ENCODE data around the gene PC. TPM values are rescaled to one million over a fixed set of nuclear protein-coding genes. Genes with fewer than 3 reads are reported as not detected.

PC gene
- polyA plus RNA-seq, 2 of the 4 experiments (the other 2 are of a cell fraction) = 14.2 to 45.9 TPM

DNA sequence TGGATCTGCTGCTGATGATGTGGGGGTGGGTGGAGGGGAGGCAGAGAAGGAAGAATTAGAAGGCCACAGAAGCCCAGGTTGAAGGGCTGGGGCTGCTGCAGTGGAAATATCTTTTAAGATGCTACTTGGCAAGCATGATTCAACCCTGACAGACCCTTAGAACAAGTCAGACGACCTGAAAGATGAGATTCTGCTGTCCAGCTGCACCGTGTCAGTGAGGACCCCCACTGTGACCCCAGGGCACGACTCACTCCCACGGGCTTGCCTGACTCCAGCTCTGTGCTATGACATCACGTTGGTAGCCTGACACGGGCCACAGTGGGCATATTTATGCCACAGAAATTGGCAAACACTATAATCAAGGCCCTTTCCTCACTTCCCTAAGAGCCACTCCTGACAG is 65.3 kb downstream of the PC start:
- Histone ChIP-seq H3K9me3 (no peaks in the 10 kb centered on the region; the same call in 2 of the 3 replicates), H3K27ac (peak overlapping the region; percentile 95 to 97), H3K4me1 (peaks cover 60% of the 10 kb centered on the region), H3K4me2 (peak overlapping the region; percentile 57), H3K4me3 (peak overlapping the region; percentile 8; the same call in 1 of the 3 replicates)
- WGBS (ENCODE audit: missing lambda C conversion rate) = 40% methylated on average over 6 of the region's 6 CpGs
- TF ChIP-seq MAX (IDR thresholded peaks at IDR 0.05) = no peak
- no peak for TF ChIP-seq EHMT2 (IDR thresholded peaks at IDR 0.05; ENCODE audit: low read depth)
- TF ChIP-seq JUN (IDR thresholded peaks at IDR 0.05) = no peak
- TF ChIP-seq MAZ (IDR thresholded peaks at IDR 0.05; ENCODE audit: borderline replicate concordance, low read depth, low read length) = no peak
- TF ChIP-seq, protein P1, sequence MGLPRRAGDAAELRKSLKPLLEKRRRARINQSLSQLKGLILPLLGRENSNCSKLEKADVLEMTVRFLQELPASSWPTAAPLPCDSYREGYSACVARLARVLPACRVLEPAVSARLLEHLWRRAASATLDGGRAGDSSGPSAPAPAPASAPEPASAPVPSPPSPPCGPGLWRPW (IDR thresholded peaks at IDR 0.05) = no peak
- no peak for TF ChIP-seq HDAC2 (IDR thresholded peaks at IDR 0.05)
- TF ChIP-seq ZNF302 (CRISPR knock-in tag; IDR thresholded peaks at IDR 0.05) = no peak
- no peak for TF ChIP-seq JUNB (IDR thresholded peaks at IDR 0.05)
- TF ChIP-seq FOSL2 (IDR thresholded peaks at IDR 0.05) = no peak
- TF ChIP-seq FOSL2 (CRISPR knock-in tag; IDR thresholded peaks at IDR 0.05) = no peak
- no peak for TF ChIP-seq RARB (CRISPR knock-in tag; IDR thresholded peaks at IDR 0.05)
- no peak for TF ChIP-seq ZSCAN20 (CRISPR knock-in tag; IDR thresholded peaks at IDR 0.05)
- no peak for TF ChIP-seq POLR2A (IDR thresholded peaks at IDR 0.05; ENCODE audit: low read length)
- TF ChIP-seq NPAS2 (CRISPR knock-in tag; IDR thresholded peaks at IDR 0.05; ENCODE audit: borderline replicate concordance) = no peak
- TF ChIP-seq NR3C1 (IDR thresholded peaks at IDR 0.05) = no peak
- TF ChIP-seq FOSB (CRISPR knock-in tag; IDR thresholded peaks at IDR 0.05) = no peak
- no peak for TF ChIP-seq REST (IDR thresholded peaks at IDR 0.05)
- POLR2A ChIA-PET = no interaction called here
- CTCF ChIA-PET = interaction anchor here (0.7 to 2.7 kb wide), 5 partner anchors 10 to 83 kb away, joined by 3 to 13 read pairs (median 9); partner anchors contain the start of genes C11orf86 and PC
- DNase-seq (ENCODE audit: low read depth in 1 of 2, low spot score in 1 of 2) (no peak), ATAC-seq (peak; percentile 11 to 27; a peak in 1 of 6 replicates), FAIRE-seq (no peak)

GRCh38 chr11:66891851-66892660 is 66.1 kb downstream of the PC start:
- ATAC-seq (peak; percentile 94 to 98), FAIRE-seq (peak; percentile 96), DNase-seq (ENCODE audit: low read depth in 1 of 2, low spot score in 1 of 2) (peak; percentile 97 to 98)
- Histone ChIP-seq H3K9me3 (no peaks in the 10 kb centered on the region; the same call in 2 of the 3 replicates), H3K4me1 (peaks cover 65% of the 10 kb centered on the region), H3K27ac (peak overlapping the region; percentile 95 to 97), H3K4me2 (peak overlapping the region; percentile 57), H3K4me3 (peak overlapping the region; percentile 8; the same call in 1 of the 3 replicates)
- CTCF ChIA-PET = interaction anchor here (0.6 to 2.4 kb wide), 8 partner anchors 9 to 253 kb away, joined by 3 to 13 read pairs (median 4); partner anchors contain the start of genes C11orf86 and PC
- WGBS (ENCODE audit: missing lambda C conversion rate) = 20% methylated on average over 14 of the region's 14 CpGs
- POLR2A ChIA-PET = interaction anchor here (1.3 kb wide), 1 partner anchor 9 kb away, joined by 3 read pairs; no protein-coding TSS in a partner anchor
- TF ChIP-seq MAFK (IDR thresholded peaks at IDR 0.05; ENCODE audit: partially characterized antibody) (peak; percentile 99), FOXS1 (CRISPR knock-in tag; IDR thresholded peaks at IDR 0.05) (no peak), EHMT2 (IDR thresholded peaks at IDR 0.05; ENCODE audit: low read depth) (no peak), NPAS2 (CRISPR knock-in tag; IDR thresholded peaks at IDR 0.05; ENCODE audit: borderline replicate concordance) (0 out of 2 replicates have a peak, but pooled peaks have one; percentile 33), ZFP36 (IDR thresholded peaks at IDR 0.05; ENCODE audit: borderline replicate concordance, partially characterized antibody) (no peak), ZSCAN20 (CRISPR knock-in tag; IDR thresholded peaks at IDR 0.05) (no peak), BHLHE40 (IDR thresholded peaks at IDR 0.05; ENCODE audit: low read depth, low read length) (peak; percentile 79), RARB (CRISPR knock-in tag; IDR thresholded peaks at IDR 0.05) (no peak; the same call in 1 of the 2 replicates), NR3C1 (IDR thresholded peaks at IDR 0.05) (no peak), CEBPB (IDR thresholded peaks at IDR 0.05) (peak in 1 of 2 experiments; percentile 52; a peak in 1 of 4 replicates), RNF2 (IDR thresholded peaks at IDR 0.05; ENCODE audit: borderline replicate concordance, low read depth) (no peak)
- TF ChIP-seq, protein P2, sequence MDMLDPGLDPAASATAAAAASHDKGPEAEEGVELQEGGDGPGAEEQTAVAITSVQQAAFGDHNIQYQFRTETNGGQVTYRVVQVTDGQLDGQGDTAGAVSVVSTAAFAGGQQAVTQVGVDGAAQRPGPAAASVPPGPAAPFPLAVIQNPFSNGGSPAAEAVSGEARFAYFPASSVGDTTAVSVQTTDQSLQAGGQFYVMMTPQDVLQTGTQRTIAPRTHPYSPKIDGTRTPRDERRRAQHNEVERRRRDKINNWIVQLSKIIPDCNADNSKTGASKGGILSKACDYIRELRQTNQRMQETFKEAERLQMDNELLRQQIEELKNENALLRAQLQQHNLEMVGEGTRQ (IDR thresholded peaks at IDR 0.05) = no peak
- TF ChIP-seq, protein P3, sequence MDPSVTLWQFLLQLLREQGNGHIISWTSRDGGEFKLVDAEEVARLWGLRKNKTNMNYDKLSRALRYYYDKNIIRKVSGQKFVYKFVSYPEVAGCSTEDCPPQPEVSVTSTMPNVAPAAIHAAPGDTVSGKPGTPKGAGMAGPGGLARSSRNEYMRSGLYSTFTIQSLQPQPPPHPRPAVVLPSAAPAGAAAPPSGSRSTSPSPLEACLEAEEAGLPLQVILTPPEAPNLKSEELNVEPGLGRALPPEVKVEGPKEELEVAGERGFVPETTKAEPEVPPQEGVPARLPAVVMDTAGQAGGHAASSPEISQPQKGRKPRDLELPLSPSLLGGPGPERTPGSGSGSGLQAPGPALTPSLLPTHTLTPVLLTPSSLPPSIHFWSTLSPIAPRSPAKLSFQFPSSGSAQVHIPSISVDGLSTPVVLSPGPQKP (IDR thresholded peaks at IDR 0.05; ENCODE audit: low read depth, low read length) = no peak
- TF ChIP-seq, protein P4, sequence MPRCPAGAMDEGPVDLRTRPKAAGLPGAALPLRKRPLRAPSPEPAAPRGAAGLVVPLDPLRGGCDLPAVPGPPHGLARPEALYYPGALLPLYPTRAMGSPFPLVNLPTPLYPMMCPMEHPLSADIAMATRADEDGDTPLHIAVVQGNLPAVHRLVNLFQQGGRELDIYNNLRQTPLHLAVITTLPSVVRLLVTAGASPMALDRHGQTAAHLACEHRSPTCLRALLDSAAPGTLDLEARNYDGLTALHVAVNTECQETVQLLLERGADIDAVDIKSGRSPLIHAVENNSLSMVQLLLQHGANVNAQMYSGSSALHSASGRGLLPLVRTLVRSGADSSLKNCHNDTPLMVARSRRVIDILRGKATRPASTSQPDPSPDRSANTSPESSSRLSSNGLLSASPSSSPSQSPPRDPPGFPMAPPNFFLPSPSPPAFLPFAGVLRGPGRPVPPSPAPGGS (IDR thresholded peaks at IDR 0.05) = 0 out of 3 replicates have a peak, but pooled peaks have one; percentile 29
- TF ChIP-seq, protein P5, sequence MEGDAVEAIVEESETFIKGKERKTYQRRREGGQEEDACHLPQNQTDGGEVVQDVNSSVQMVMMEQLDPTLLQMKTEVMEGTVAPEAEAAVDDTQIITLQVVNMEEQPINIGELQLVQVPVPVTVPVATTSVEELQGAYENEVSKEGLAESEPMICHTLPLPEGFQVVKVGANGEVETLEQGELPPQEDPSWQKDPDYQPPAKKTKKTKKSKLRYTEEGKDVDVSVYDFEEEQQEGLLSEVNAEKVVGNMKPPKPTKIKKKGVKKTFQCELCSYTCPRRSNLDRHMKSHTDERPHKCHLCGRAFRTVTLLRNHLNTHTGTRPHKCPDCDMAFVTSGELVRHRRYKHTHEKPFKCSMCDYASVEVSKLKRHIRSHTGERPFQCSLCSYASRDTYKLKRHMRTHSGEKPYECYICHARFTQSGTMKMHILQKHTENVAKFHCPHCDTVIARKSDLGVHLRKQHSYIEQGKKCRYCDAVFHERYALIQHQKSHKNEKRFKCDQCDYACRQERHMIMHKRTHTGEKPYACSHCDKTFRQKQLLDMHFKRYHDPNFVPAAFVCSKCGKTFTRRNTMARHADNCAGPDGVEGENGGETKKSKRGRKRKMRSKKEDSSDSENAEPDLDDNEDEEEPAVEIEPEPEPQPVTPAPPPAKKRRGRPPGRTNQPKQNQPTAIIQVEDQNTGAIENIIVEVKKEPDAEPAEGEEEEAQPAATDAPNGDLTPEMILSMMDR (IDR thresholded peaks at IDR 0.05) = no peak; the same call in 2 of the 3 replicates
